GM23338 (cell line): Measurements from ENCODE around the gene OTULINL. TPM values are rescaled to one million over a fixed set of nuclear protein-coding genes. Genes with fewer than 3 reads are reported as not detected.

Experiments
- ATAC-seq: fragments of 200-7000 bp; cut with Tn5 transposase; 3 replicates; pipeline ENCODE4 v1.9.1; 2020
- DNase-seq: peaks from one replicate; pipeline ENCODE4 v3.0.0-alpha.2; 2015; ENCODE audit warnings: low spot score
- H2AFZ ChIP-seq: fragments of 200-600 bp; sonication (generic); 2 replicates; pipeline ENCODE4 v1.8.0; 2016; ENCODE audit warnings: antibody characterized with exemption, mild to moderate bottlenecking, moderate library complexity
- H3F3A ChIP-seq: fragments of 200-600 bp; sonication (generic); replicated peaks from 2 replicates; pipeline ENCODE4 v1.8.0; 2017; ENCODE audit warnings: antibody characterized with exemption, mixed run types, low read depth
- H3K27ac ChIP-seq: fragments of 200-600 bp; sonication (generic); 2 replicates; pipeline ENCODE4 v1.6.1; 2016; ENCODE audit warnings: low read depth
- H3K27me3 ChIP-seq: fragments of 200-600 bp; sonication (generic); 2 replicates; pipeline ENCODE4 v1.8.0; 2016; ENCODE audit warnings: mild to moderate bottlenecking, mixed run types, moderate library complexity; ENCODE audit not compliant: insufficient read depth
- H3K36me3 ChIP-seq: fragments of 200-600 bp; sonication (generic); 2 replicates; pipeline ENCODE4 v1.8.0; 2016; ENCODE audit warnings: mild to moderate bottlenecking; ENCODE audit not compliant: insufficient read depth
- H3K4me1 ChIP-seq: fragments of 200-600 bp; sonication (generic); 2 replicates; pipeline ENCODE4 v1.8.0; 2016; ENCODE audit warnings: mild to moderate bottlenecking, moderate library complexity; ENCODE audit not compliant: insufficient read depth
- H3K4me2 ChIP-seq: fragments of 200-600 bp; sonication (generic); 2 replicates; pipeline ENCODE4 v1.7.1; 2017; ENCODE audit warnings: mixed run types
- H3K4me3 ChIP-seq: fragments of 200-600 bp; sonication (generic); 2 replicates; pipeline ENCODE4 v1.6.1; 2016; ENCODE audit warnings: mixed run types
- H3K79me2 ChIP-seq: fragments of 200-600 bp; sonication (generic); replicated peaks from 2 replicates; pipeline ENCODE4 v1.8.0; 2017; ENCODE audit warnings: mild to moderate bottlenecking; ENCODE audit not compliant: insufficient read depth
- H3K9me2 ChIP-seq: fragments of 200-600 bp; sonication (generic); 2 replicates; pipeline ENCODE4 v1.8.0; 2017; ENCODE audit not compliant: insufficient read depth
- H4K20me1 ChIP-seq: fragments of 200-600 bp; sonication (generic); replicated peaks from 2 replicates; pipeline ENCODE4 v1.8.0; 2017; ENCODE audit warnings: mild to moderate bottlenecking; ENCODE audit not compliant: insufficient read depth
- H3K27ac Mint-ChIP-seq: 2 replicates; pipeline ENCODE4 v1.8.0; 2020; ENCODE audit warnings: inconsistent platforms, mild to moderate bottlenecking, moderate library complexity, mixed read lengths
- H3K27me3 Mint-ChIP-seq: 3 replicates; pipeline ENCODE4 v1.8.0; 2022; ENCODE audit warnings: low read depth, mild to moderate bottlenecking, moderate library complexity, mixed read lengths, inconsistent platforms; ENCODE audit not compliant: insufficient read depth, poor library complexity
- H3K36me3 Mint-ChIP-seq: 3 replicates; pipeline ENCODE4 v1.8.0; 2021; ENCODE audit warnings: low read depth, mild to moderate bottlenecking, inconsistent platforms, moderate library complexity, mixed read lengths
- H3K4me1 Mint-ChIP-seq: 3 replicates; pipeline ENCODE4 v1.8.0; 2020; ENCODE audit warnings: mild to moderate bottlenecking, inconsistent platforms, mixed read lengths
- H3K4me3 Mint-ChIP-seq: 3 replicates; pipeline ENCODE4 v1.8.0; 2021; ENCODE audit warnings: moderate library complexity, mild to moderate bottlenecking, inconsistent platforms, mixed read lengths
- H3K9me3 Mint-ChIP-seq: 3 replicates; pipeline ENCODE4 v1.8.0; 2020; ENCODE audit warnings: moderate library complexity, mild to moderate bottlenecking, inconsistent platforms, mixed read lengths
- CREB1 ChIP-seq: fragments of 250-450 bp; sonication (Bioruptor Pico); IDR thresholded peaks from 2 replicates; pipeline ENCODE4 v1.5.0; 2020; ENCODE audit warnings: low read depth, mild to moderate bottlenecking, moderate library complexity
- CTCF ChIP-seq, 2 experiments: fragments of 200-600 bp in 1 of 2; sonication (generic) in 1 of 2; conservative IDR thresholded peaks; 2 replicates each; pipeline versions ENCODE4 v1.5.1 to v1.6.1; 2016 to 2017; ENCODE audit warnings: antibody characterized with exemption in 2 of 2, low read depth in 2 of 2, mild to moderate bottlenecking in 2 of 2, moderate library complexity in 1 of 2
- EZH2 ChIP-seq: fragments of 200-600 bp; sonication (generic); IDR thresholded peaks from one replicate; pipeline ENCODE4 v1.8.0; 2017; ENCODE audit warnings: antibody characterized with exemption, mild to moderate bottlenecking, low read depth; ENCODE audit not compliant: unreplicated experiment
- EZH2phosphoT487 ChIP-seq: fragments of 200-600 bp; sonication (generic); IDR thresholded peaks from one replicate; pipeline ENCODE4 v1.8.1; 2018; ENCODE audit warnings: antibody characterized with exemption; ENCODE audit not compliant: unreplicated experiment
- POLR2AphosphoS5 ChIP-seq: IDR thresholded peaks from 2 replicates; pipeline ENCODE4 v1.6.1; 2016; ENCODE audit warnings: antibody characterized with exemption, low read depth
- REST ChIP-seq: IDR thresholded peaks from one replicate; pipeline ENCODE4 v1.6.1; 2018; ENCODE audit warnings: antibody characterized with exemption; ENCODE audit not compliant: unreplicated experiment
- STAT1 ChIP-seq: IDR thresholded peaks from one replicate; pipeline ENCODE4 v1.6.1; 2016; ENCODE audit warnings: antibody characterized with exemption; ENCODE audit not compliant: unreplicated experiment
- polyA plus RNA-seq: library from polyadenylated mRNA; unstranded; fragments of >200 nt; fragmentation: Nextera tagmentation; extraction: Ambion mirVana; gene quantifications from 2 replicates; pipeline ENCODE4 v1.2.1, GENCODE V29; 2016
- total RNA-seq: library from RNA; depleted of rRNA; stranded (reverse); fragments of >200 nt; shearing (Covaris generic); gene quantifications from 2 replicates; pipeline ENCODE4 v1.2.3, GENCODE V29; 2014

OTULINL gene
- total and polyA plus RNA-seq, 2 experiments from 2014 or later = 6.3 to 7.6 TPM

GRCh38 chr5:14580398-14581034 lies 1.1 kb upstream of the OTULINL start (continued):
- TF ChIP-seq CTCF (conservative IDR thresholded peaks at IDR 0.05; ENCODE audit: low read depth in 2 of 2) = no peak
- TF ChIP-seq CREB1 = no peak
- TF ChIP-seq REST = no peak
- no peak for TF ChIP-seq EZH2
- TF ChIP-seq STAT1 = no peak

GRCh38 chr5:14581891-14582796 lies 552 bp downstream of the OTULINL start:
- Mint-ChIP-seq H3K36me3 (peaks cover 10% of the 10 kb centered on the region; the same call in 2 of the 3 replicates), H3K9me3 (peaks cover 13% of the 10 kb centered on the region), H3K4me1 (peaks cover 3% of the 10 kb centered on the region; the same call in 2 of the 3 replicates), H3K4me3 (peak overlapping the region; percentile 72), H3K27me3 (peaks cover 12% of the 10 kb centered on the region), H3K27ac (no peak overlapping the region)
- peak; percentile 64 for ATAC-seq
- peak overlapping the region; percentile 88 for H3K4me2 ChIP-seq
- no peak overlapping the region for H3K27ac ChIP-seq
- H3F3A ChIP-seq = no peaks in the 10 kb centered on the region
- H3K27me3 ChIP-seq = peaks cover 37% of the 10 kb centered on the region
- H2AFZ ChIP-seq = peak overlapping the region; percentile 90
- H3K36me3 ChIP-seq = 0 out of 2 replicates have a peak, but pooled peaks cover 5% of the 10 kb centered on the region
- H3K4me1 ChIP-seq = peaks cover 14% of the 10 kb centered on the region; the same call in 1 of the 2 replicates
- 0 out of 2 replicates have a peak, but pooled peaks cover 2% of the 10 kb centered on the region for H4K20me1 ChIP-seq
- H3K9me2 ChIP-seq = peaks cover 7% of the 10 kb centered on the region; the same call in 1 of the 2 replicates
- peak; percentile 74 for DNase-seq
- TF ChIP-seq CTCF (conservative IDR thresholded peaks at IDR 0.05; ENCODE audit: low read depth in 2 of 2) (peak in 1 of 2 experiments; percentile 11; a peak in 1 of 4 replicates), POLR2AphosphoS5 (peak; percentile 9; the same call in 1 of the 2 replicates), STAT1 (no peak), EZH2phosphoT487 (no peak)
- H3K4me3 ChIP-seq = peak overlapping the region; percentile 88
- no peaks in the 10 kb centered on the region; the same call in 1 of the 2 replicates for H3K79me2 ChIP-seq
